ENCODE results near the gene ERC2.

DNA sequence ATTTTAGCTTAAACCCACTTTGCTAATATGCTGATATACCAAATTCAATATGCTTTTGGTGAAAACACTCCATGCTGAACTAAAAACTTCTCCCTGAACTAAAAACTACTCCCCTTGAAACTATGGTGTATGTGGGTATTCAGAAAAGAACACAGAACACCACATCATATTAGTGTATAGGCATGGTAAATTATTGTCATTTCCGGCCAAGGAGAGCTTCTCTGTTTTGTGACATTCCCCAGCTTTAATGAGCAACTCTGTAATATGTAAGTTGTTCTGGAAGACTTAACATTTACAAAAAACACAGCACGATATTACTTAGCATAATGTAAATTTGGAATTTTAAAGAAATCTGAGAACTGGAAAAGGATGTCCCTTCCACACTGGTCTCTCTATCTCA is 711.3 kb downstream of the ERC2 start:
- TF ChIP-seq, protein P1, sequence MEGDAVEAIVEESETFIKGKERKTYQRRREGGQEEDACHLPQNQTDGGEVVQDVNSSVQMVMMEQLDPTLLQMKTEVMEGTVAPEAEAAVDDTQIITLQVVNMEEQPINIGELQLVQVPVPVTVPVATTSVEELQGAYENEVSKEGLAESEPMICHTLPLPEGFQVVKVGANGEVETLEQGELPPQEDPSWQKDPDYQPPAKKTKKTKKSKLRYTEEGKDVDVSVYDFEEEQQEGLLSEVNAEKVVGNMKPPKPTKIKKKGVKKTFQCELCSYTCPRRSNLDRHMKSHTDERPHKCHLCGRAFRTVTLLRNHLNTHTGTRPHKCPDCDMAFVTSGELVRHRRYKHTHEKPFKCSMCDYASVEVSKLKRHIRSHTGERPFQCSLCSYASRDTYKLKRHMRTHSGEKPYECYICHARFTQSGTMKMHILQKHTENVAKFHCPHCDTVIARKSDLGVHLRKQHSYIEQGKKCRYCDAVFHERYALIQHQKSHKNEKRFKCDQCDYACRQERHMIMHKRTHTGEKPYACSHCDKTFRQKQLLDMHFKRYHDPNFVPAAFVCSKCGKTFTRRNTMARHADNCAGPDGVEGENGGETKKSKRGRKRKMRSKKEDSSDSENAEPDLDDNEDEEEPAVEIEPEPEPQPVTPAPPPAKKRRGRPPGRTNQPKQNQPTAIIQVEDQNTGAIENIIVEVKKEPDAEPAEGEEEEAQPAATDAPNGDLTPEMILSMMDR (IDR thresholded peaks at IDR 0.05; ENCODE audit: control extremely low read depth in 1 of 3, insufficient read depth in 1 of 3, low read depth in 1 of 3, low read length in 3 of 3), result no peak
- TF ChIP-seq ASH2L (IDR thresholded peaks at IDR 0.05; ENCODE audit: low read length) (no peak), USF2 (IDR thresholded peaks at IDR 0.05; ENCODE audit: low read length) (no peak), POLR2A (IDR thresholded peaks at IDR 0.05; ENCODE audit: control extremely low read depth in 1 of 2, low read depth in 2 of 2, low read length in 2 of 2) (no peak), CHD1 (IDR thresholded peaks at IDR 0.05; ENCODE audit: low read depth, low read length) (no peak), EZH2 (IDR thresholded peaks at IDR 0.05; ENCODE audit: low read depth, low read length, severe bottlenecking) (no peak), SP2 (IDR thresholded peaks at IDR 0.05; ENCODE audit: low read length) (no peak), TEAD4 (IDR thresholded peaks at IDR 0.05; ENCODE audit: low read depth, low read length) (no peak), JUN (IDR thresholded peaks at IDR 0.05; ENCODE audit: low read depth, low read length) (no peak), TAF1 (IDR thresholded peaks at IDR 0.05; ENCODE audit: low read depth, low read length) (no peak), SIN3A (conservative IDR thresholded peaks at IDR 0.05 in 1 of 2, IDR thresholded peaks at IDR 0.05 in 1 of 2; ENCODE audit: low read depth in 1 of 2, low read length in 2 of 2) (no peak), CBX8 (IDR thresholded peaks at IDR 0.05; ENCODE audit: borderline replicate concordance, low read depth, low read length) (no peak)

Measured in H1 (cell line).